Measurements from ENCODE around the gene CHTF18.
"Not testable (repeated sequence)": the region's sequence is repeated elsewhere in the genome, so short reads cannot be mapped to it uniquely, and the experiment has no call there.

Gene CHTF18

GRCh38 chr16:803754-804080, 15.3 kb downstream of the CHTF18 start:
- DNase-seq: no peak

- no peak for DNase-seq
These were observed 16.0 kb downstream of the CHTF18 start for GRCh38 chr16:804193-805048.

DNA sequence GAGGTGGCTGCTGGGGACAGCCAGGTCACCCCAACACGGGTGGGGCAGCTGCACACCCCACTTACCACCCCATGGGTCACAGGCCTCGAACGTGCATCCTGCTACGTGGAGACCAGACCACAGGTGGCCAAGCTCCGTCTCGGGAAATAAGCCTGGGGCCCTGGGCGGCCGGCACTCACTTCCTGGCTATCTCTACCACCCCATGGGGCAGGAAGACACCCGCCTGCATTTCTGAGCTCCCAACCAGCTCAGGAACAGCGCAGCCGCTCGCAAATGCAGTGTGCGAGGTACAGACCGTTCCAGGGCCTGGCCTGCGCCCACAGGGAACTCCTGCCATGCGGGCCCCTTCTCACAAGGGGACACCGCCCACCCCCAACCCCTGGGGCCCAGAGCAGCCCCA, 17.1 kb downstream of the CHTF18 start:
- no peak for DNase-seq

- DNase-seq: peak in 55 of 56 donors; percentile 20 to 94 (median 83)
These were observed 19.1 kb downstream of the CHTF18 start for GRCh38 chr16:807347-808084.

- no peak for DNase-seq
These were observed 19.6 kb downstream of the CHTF18 start for GRCh38 chr16:808085-808386.

GRCh38 chr16:813204-813915, 24.9 kb downstream of the CHTF18 start:
- DNase-seq: peak in 52 of 56 donors; percentile 6 to 84 (median 45)

GRCh38 chr16:813916-814412, 25.5 kb downstream of the CHTF18 start:
- DNase-seq: peak in 1 of 56 donors; percentile 14

DNA sequence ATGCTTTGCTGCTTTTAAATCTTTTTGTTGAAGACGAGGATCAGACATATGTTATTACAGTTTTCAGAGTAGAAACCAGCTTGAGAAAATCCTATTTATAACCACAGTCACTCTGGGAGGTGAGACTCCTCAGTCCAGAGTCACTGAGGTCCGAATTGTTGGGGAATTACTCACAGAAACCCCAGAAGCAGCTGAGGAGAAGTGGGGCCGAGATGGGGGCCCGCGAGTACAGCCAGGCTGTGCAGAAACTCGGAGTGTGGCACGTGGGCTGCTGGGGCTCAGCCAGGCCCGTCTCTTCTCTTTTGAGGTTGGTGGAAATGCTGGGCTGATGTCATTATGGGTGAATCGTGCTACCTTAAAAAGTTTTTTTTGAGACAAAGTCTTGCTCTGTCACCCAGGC, 26.6 kb downstream of the CHTF18 start:
- no peak for DNase-seq

DNA sequence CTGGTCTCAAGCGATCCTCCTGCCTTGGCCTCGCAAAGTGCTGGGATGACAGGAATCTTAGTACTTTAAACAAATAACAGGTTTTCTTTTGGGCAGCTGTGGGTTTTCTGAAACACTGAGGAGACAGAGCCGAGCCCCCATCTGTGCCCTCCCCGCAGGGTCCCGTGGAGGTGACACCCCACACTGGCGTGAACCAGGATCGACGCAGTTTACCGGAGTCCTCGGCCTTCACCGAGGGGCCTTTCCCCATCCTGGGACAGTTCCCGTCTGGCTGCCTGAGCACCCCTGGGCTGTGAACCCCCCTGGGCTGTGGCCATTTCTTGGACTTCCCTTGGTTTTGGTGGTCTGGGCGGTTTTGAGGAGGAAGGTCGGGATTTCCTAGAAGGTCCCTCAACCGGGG, 27.4 kb downstream of the CHTF18 start:
- no peak for DNase-seq

GRCh38 chr16:817001-817906, 28.8 kb downstream of the CHTF18 start:
- DNase-seq: no peak

DNA sequence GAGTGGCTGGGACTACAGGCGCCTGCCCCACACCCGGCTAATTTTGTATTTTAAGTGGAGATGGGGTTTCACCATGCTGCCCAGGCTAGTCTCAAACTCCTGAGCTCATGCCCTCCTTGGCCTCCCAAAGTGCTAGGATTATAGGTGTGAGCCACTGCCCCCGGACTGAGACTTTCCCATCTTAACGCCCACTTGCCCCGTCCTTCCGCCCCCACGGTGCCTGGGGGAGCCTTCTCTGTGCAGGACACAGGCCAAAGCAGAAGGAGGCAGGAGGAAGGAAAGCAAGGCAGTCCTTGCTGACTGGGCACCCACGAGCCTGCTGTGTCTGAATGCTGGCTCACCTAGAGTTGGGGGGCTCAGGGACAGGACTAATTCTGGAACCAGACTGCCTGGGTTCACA, 29.7 kb downstream of the CHTF18 start:
- DNase-seq: no peak

DNA sequence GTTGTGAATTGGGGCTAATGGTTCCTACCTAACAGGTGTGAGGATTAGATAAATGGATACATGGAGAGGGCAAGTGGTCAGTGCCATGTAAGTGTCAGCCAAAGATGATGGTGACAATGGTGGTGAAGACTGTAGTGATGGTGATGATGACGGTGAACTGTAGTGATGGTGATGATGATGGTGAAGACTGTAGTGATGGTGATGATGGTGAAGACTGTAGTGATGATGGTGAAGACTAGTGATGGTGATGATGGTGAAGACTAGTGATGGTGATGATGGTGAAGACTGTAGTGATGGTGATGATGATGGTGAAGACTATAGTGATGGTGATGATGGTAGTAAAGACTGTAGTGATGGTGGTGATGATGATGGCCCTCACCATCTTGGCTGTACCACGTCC, 30.2 kb downstream of the CHTF18 start:
- DNase-seq: no peak

GRCh38 chr16:819336-820043, 31.1 kb downstream of the CHTF18 start:
- DNase-seq: no peak

GRCh38 chr16:820044-820408, 31.6 kb downstream of the CHTF18 start:
- not testable (repeated sequence) for DNase-seq

DNA sequence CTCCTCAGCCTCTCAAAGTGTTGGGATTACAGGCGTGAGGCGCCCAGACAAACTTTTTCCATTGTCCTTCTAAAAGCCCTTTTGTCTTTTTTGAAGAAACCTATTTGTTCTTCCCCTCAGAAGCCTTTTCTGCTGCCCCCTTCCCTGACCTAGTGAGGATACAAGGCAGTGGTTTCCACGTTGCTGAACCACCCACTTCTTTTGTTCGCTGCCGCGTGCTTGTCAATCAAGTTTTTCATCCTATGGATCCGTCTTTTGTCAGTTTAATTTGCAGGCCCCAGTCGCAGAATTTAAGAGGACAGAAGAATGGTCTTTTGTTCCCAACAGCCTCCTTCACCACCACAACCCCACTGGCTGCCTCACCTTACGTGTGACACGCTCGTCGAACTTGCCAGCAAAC, 32.3 kb downstream of the CHTF18 start:
- no peak for DNase-seq

- no peak for DNase-seq
These were observed 33.3 kb downstream of the CHTF18 start for GRCh38 chr16:821751-822150.

DNA sequence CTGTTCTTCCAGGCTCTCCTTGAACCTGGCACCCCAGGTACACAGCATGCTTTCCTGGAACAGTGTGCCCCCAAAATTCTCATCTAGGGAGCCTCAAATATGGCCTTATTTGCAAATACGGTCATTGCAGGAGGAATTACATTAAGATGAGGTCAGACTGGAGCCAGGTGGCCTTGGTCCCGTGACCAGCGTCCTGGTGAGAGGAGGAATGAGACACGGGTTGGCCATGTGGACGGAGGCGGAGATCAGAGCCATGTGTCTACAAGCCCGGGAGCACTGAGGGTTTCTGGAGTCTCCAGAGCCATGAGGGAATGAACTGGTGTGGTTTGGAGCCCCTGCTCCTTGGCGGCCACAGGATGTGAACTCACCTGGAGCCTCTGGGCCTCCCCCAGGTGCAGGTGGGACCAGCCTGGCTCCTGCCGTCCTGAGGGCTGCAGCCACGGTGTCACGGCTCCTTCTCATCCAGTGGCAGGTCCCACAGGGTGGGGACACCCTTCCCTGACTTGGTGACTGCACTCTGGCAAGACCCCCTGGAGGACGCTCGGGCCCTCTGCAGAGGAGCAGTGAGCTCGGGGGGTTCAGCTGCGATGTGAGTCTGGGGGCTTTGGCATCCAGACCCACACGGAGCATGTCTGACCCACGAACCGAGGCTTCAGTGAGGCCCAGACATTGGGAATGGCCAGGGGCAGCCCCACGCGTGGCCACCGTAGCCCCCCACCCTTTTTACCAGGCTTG, 33.9 kb downstream of the CHTF18 start:
- DNase-seq: no peak

GRCh38 chr16:822909-823297, 34.5 kb downstream of the CHTF18 start:
- no peak for DNase-seq

DNA sequence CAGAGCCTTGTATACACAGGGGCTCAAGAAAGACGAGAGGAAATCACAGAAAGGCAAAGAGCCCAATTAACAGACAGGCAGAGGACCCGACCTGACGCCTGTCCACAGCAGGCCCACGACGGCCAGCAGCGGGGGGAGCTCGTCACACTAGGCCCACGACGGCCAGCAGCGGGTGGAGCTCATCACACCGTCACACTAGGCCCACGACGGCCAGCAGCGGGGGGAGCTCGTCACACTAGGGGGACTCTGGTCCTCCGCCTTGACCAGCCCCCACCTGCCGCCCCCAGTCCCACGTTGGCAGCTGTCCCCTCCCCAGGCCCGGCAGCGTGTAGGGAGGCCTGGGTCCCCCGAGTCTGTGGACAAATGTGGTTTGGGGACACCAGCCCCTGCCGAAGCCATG, 35.8 kb downstream of the CHTF18 start:
- DNase-seq: no peak

- no peak for DNase-seq
These were observed 36.2 kb downstream of the CHTF18 start for GRCh38 chr16:824601-825000.
